OCI-M1 (cell line): ENCODE data around the gene DLGAP1.
"Not testable (repeated sequence)": the region's sequence is repeated elsewhere in the genome, so short reads cannot be mapped to it uniquely, and the experiment has no call there.

Experiments used
- DNase-seq: peaks from one replicate; lab custom pipeline; 2025; lab: John Stamatoyannopoulos, UW

The DLGAP1 gene

DNA sequence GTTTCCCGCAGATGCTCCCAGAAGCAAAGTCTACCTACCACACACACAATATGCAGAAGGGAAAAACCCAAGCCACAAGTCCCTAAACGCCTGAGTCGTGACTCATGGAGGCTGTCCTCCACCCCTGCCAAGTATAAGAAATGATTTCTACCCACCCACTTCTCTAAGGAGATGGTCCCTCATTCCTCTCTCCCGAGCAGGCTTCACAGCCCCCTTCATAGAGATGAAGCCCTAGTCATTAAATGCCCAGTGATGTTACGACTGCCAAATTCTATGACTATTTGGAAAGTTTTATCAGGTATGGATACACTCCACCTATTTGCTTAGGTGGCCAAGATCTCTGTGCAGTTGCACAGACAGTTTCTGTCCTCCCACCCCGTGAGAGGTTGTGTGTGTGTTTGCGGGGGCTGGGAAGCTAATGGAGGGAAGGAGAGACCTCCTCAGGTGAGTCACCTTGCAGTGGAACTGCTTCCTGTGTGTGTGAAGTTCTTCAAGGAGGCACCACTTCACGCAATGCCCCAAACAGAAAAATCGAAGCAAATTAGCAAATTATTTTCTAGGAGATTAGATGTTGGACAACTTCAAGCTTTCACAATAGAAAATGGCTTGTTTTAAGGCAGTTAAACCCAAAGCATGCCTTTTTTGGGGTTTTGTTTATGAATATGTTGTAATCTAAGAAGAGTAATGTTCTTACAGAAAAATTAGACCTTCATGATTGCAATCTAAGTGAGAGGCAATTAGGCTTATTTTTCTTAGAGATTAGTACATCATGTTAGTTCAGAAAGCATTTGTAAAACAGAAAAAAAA is 830.0 kb downstream of the DLGAP1 start:
- DNase-seq = peak; percentile 70

DNA sequence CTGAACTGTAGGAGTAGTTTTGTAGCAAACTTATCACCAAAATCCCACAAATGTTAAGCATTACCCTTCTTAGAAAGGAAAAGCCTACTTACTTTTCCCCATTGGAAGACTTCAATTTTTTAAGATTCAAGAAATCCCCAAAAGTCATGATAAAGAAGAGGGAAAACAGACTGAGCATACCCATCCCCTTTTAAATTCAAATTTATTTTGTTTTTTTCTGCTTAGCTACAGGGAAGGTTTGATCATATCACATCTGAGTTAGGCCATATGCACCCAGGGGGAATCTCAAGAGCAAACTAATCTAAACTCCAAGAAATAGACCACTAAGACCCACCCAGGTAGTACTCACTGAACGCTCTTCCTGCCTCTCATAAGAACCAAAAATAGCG is 830.6 kb downstream of the DLGAP1 start:
- DNase-seq = peak; percentile 93

DNA sequence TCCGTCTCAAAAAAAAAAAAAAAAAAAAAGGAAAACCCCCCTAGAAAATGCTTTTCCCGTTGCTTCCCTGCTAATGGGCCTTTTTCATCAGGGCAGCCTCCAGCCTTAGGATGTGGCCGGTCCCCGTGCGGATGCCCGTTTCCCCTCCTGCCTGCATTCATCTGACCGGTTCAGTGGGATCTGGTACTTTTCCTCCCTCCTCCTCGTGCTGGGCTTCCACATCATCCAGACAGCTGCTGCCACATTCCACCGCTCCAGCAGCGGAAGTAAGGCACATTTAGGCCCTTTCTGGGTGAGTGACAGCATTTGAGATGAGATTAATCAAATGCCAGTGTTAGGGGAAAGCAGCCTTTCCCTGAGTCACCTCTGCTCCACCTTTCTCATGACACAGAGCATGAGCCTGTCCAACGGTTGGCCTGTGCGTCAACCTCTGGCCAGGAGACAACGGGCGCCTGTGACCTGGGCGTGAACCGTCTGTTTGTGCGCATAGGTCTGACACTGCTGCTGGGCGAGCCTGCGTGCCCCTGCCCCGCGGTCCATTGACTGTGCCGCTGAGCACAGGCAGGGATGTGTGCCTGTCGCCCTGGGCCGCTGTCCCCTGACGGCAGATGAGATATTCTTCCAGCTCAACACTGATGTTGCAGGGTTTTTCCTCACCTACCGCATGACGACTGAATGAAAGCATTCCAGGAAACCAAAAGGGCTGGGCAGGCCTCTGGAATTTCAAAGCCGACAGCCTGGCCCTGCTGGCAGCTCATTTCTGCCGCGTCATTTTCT is 831.1 kb downstream of the DLGAP1 start:
- peak; percentile 99 for DNase-seq

DNA sequence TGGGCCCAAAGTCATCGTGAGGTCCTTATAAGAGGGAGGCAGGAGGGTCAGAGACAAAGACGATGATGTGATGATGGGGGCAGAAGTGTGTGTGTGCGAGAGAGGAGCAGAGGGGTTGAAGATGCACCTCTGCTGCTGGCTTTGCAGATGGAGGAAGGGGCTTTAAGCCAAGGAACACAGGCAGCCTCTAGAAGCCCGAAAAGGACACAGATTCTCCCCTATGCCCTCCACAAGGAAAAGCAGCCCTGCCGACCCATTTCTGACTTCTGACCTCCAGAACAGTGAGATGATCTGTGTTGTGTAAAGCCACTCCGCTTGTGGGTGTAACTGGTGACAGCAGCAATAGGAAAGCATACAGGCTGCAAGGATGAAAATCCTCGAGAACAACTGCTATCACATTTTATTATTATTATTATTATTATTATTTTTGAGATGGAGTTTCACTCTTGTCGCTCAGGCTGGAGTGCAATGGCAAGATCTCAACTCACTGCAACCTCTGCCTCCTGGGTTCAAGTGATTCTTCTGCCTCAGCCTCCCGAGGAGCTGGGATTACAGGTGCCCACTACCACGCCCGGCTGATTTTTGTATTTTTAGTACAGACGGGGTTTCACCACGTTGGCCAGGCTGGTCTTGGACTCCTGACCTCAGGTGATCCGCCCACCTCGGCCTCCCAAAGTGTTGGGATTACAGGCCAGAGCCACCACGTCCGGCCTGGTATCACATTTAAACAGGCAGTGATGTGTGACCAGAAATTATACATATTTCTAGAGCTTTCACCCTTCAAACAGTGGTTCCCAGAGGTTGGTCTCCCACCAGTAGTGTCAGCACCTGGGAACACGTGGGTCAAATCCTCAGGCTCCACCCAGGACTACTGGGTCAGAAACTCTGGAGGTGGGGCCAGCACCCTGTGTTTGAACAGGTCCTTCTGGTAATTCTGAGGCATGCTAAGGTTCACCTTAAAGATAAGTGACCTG is 834.7 kb downstream of the DLGAP1 start:
- DNase-seq = no peak

DNA sequence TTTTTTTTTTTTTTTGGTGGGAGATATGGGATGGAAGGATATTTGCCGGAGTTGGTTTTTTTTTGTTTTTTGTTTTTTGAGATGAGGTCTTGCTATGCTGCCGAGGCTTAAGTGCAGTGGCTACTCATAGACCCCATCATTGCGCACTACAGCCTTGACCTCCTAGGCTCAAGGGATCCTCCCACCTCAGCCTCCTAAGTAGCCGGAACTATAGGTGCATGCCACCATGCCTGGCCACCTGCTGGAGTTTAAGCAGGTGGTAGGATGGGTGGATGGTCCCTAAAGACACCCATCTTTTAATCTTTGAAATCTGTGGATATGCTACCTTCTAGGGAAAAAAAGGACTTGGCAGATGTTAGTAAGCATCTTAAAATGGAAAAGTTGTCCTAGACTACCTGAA is 835.4 kb downstream of the DLGAP1 start:
- no peak for DNase-seq

DNA sequence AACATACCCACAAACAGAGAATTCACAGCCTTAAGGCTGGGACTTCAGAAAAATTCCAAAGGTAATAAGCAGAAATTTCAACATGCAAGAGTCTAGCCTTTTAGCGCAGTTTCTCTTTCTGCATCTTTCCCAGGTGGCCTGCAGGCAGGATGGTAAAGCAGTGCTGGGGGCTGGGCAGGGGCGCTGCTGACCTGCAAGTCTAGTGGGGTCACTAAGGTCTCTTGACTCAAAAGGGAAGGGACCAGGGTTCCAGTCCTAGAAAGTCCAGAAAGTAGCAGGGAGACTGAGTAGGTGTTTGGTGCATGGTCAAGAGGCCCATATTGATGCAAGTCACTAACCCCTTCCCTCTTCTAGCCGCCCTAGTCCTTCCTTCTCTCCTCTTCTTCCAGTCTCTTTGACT is 835.9 kb downstream of the DLGAP1 start:
- no peak for DNase-seq

DNA sequence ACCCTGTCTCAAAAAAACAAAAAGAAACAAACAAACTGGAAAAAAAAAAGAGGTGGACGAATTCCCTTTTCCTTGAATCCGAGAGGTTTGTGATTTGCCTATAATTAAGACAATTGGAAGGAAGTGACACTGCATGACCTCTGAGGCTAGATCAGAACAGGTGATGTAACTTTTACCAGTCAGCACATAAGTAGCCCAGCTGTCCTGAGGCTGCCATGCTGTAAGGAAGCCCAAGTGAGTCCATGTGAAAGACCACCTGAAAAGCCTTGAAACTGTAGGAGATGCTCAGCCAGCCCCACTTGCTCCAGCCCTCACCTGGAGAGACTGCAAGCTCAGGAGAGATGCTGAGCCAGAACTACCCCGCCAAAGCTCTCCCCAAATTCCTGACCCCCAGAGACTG is 838.4 kb downstream of the DLGAP1 start:
- no peak for DNase-seq

DNA sequence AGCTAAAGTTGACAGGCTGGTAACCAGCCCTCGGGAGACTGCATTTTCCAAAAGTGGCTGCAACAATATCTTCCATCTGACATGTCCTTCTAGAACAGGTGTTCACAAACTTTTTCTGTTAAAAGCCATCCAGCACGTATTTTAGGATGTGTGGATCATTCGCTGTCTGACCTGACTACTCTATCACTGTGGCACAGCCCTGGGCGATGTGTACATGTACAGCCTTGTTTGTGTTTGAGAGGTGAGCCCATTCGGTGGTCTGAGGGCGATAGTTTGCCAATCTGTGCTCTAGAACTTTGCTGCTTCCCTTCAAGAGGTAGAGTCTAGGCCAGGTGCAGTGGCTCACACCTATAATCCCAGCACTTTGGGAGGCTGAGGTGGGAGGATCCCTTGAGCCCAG is 839.0 kb downstream of the DLGAP1 start:
- DNase-seq = no peak

DNA sequence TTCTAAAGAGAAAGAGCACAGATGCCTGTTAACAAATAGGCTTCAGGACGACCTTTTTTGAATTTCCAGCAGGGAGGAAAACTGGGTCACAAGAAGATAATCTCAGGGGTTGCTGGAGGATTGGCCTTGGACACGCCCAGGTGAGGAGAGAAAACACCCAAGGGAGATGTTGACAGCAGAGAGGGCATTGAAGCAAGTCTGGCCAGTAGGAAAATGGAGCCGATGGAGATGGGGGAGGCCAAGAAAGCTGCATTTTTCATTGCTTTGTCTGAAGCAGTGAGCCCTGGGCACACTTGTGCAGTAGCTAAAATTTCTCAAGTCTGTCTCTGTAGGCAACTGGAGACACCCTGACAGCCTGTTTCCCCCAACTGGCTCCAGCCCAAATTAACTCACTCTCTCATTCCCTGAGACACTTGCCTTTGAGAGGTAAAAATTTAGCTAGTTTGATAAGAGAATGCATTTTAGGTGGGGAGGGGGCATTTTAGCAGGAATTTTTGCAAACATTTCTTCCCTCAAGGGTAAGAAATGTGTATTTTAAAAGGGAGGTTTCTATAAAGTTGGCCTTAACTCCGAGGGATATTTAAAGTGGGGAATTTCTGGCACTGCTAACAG is 839.6 kb downstream of the DLGAP1 start:
- DNase-seq = no peak

DNA sequence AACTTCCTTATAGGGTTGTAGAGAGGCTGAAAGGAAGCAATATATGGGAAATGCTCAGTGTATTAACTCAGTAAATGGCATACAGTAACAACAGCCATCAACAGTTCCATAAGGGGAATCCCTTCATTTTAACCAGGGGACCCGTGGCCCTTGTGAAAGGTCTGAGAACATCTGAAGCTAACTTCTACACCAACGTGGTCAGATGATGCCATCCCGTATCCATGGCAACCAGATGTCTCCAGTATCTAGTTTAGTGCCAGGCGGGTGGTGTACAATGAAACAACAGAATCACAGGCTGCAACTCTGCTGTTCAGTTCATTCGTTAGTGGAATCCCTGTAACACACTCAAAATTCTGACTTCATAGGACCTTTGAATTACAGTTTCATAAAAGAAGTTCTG is 842.8 kb downstream of the DLGAP1 start:
- no peak for DNase-seq

DNA sequence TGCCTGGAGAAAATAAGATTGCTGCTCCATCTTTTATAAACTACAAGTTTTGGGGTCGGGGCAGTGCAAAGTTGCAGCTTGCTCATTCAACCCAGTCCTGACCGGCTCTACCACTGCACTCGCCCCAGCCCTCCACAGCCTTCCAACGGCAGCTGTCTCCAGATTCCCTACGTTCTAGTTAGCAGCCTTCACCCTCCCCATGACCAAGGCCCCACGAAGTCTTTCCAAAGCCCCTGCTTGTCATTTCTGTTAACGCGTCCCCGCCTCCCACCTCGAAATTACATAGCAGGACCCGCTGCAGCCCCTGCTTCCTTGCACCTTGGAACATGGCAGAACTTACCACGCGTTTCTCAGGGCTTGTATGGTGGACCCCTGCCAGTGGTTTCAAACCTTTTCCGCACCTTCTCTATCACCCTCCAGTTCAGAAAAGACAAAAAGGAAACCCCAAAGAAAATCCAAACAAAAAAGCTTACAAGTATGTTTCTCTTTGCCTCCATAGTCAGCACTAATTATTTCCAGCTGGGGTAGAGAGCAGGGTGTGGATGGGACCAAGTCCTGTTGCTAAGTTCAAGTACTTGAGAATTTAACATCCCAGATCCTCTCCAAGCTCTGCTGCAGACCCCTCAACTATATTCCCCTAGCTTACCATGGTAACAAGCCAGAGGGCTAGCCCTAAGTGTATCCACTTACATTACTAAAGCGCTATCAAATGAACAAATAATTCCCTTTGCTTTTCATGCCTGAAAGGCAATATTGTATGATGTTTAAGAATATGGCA is 843.6 kb downstream of the DLGAP1 start:
- no peak for DNase-seq

DNA sequence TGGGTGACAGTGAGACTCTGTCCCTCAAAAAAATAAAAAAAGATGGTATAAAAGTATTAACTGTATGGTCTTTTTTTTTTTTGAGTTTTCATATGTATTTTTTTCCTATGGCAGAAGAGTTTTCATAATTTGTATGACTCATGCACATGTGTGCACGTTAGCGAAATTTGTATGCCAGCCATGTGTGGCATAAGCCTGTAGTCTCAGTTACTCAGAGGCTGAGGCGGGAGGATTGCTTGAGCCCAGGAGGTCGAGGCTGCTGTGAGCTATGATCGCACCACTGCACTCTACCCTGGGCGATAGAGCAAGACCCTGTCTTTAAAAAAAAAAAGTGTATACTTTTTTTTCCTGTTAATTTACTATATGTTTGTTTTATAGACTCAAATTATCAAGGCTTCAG is 844.3 kb downstream of the DLGAP1 start:
- no peak for DNase-seq

DNA sequence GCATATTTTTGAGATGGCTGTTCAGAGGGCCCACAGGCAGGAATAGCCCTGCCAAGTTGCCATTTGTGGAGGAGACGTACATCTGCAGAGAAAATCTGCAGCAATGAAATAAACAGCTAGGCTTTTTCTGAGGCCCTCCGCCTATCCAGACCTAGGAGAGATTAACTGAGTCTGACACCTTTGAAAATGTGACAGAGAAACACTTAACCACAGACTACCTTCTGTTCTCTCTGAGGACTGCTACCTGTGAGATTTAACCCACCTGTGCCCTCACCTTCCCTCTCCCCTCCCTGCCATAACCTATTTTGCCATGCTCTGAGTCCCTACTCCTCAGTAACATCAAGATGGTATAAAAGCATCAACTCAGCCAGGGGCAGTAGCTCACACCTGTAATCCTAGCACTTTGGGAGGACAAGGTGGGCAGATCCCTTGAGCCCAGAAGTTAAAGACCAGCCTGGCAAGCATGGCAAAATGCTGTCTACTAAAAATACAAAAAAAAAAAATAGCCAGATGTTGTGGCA is 844.9 kb downstream of the DLGAP1 start:
- no peak for DNase-seq

DNA sequence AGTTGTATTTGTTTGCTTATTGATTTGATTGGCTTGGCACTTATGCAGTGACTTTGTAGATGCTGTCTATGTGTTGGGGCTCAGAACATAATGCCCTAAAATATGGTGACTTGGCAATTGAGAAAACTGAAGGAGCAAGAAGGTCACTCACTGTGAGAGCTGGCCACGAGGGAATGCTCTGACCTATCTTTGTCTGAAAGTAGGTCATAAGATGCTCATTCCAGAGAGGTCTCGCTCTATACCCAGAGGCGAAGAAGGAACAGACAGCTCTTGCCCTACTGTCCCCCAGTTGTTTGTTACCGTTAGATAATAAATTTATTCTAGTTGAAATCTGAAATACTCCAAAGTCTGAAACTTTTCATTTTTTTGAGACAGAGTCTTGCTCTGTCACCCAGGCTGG is 846.6 kb downstream of the DLGAP1 start:
- no peak for DNase-seq

DNA sequence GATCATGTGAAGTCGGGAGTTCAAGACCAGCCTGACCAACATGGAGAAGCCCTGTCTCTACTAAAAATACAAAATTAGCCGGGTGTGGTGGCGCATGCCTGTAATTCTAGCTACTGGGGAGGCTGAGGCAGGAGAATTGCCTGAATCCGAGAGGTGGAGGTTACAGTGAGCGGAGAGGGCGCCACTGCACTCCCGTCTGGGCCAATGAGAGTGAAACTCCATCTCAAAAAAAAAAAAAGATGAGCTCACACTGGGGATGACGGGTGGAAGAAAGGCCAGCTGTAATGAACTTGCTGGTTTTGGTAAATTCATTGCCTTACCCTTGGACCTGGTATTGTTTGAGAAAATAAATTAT is 847.0 kb downstream of the DLGAP1 start:
- not testable (repeated sequence) for DNase-seq

DNA sequence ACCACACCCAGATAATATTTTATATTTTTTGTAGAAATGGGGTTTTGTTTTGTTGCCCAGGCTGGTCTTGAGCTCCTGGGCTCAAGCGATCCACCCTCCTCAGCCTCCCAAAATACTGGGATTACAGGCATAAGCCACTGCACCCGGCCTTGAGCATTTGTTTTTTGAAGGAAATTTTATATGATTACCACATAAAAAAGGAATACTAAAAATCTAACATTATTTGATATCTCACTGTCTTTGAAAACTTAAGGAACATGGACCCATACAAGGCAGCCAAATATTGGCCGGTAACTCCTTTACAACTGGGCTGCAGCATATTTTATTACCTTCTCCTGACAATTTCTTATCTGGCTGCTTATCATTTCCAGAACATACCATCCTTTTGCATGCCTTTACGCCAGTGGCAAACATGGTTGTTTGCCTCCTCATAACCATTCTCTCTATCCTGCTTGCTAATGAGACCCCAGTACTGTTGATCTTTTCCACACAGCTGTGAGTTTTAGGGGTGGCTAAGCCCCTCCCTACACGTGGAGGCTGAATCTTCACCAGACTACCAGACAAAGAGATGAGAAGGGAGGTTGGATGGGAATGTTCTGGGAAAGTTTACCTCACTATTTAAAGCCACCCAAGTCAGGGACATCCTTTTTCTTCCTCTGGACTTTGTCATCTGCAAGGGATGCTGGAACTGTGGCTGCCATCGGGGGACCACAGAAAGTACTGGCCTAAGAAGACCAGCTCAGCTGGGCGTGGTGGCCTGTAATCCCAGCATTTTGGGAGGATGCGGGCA is 847.6 kb downstream of the DLGAP1 start:
- no peak for DNase-seq

DNA sequence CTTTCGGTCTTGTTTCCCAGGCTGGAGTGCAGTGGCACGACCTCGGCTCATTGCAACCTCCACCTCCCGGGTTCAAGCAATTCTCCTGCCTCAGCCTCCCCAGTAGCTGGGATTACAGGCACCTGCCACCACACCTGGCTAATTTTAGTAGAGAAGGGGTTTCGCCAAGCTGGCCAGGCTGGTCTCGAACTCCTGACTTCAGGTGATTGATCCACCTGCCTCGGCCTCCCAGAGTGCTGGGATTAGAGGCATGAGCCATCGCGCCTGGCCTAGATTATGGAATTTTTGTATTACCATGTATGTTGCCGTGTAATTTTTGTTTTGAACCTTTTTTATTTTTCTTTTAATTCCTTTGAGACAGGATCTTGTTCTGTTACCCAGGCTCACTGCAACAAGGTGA is 848.2 kb downstream of the DLGAP1 start:
- DNase-seq = not testable (repeated sequence)

DNA sequence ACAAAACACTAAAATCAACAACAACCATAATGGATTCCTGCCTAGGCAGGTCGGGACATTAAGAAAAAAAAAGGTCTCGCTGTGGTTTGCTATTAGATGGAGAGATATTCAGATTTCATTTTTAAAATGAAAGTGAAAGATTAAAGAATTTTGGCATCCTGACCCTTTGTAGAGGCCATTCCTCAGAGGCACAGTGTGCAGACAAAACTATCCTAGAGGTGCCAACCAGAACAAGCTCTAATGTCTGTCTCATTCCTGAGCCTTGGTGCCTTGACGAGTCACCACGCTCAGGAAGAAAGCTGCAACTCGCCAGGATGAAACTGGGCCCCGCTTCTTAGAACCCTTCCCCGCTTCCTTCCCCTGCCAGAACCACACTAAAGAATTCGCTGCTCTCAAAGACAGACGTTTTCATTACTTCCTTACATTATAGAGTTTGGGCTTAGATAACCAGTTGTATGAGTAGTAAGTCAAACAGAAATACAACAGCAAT is 849.1 kb downstream of the DLGAP1 start:
- DNase-seq = peak; percentile 95

DNA sequence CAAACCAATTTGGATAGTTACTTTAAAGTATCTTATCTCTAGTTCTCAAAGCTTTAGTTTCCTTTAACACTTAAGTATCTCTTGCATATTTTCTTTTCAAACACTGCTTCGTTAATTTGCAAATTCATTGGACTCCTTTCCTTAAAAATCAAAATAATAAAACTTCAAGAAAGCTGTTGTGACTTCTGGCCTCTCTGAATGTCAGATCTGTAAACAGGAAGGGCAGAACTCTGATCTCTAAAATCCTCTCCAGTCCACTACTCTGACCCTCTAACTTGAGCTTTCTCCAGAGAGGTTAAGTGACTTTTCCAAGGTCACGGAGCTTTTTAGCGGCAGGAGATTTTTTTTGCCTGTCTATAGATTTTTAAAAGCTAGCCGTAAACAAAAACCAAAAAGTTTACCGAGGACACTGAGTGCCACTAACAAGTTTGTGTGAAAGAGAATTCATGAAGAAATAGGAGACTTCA is 849.6 kb downstream of the DLGAP1 start:
- peak; percentile 86 for DNase-seq
